Spinal cord (tissue), 10 donors: ENCODE measurements around the gene AOPEP. TPM values are rescaled to one million over a fixed set of nuclear protein-coding genes. Genes with fewer than 3 reads are reported as not detected.

ENCODE experiments used
- DNase-seq, 6 donors: peaks; one replicate each; pipeline versions ENCODE4 v3.0.0 to v3.0.0-alpha.2; 2013 to 2015; ENCODE audit warnings: low spot score in 6 of 6, low read depth in 4 of 6
- H3K27ac ChIP-seq: one replicate; pipeline ENCODE4 v1.5.1; 2013; ENCODE audit warnings: low read depth, low read length, control low read depth
- H3K27me3 ChIP-seq: one replicate; pipeline ENCODE4 v1.6.1; 2013; ENCODE audit warnings: low read length; ENCODE audit not compliant: control insufficient read depth, insufficient read depth
- H3K36me3 ChIP-seq: one replicate; pipeline ENCODE4 v1.6.1; 2013; ENCODE audit warnings: low read length; ENCODE audit not compliant: control insufficient read depth, insufficient read depth
- H3K4me1 ChIP-seq: one replicate; pipeline ENCODE4 v1.6.1; 2013; ENCODE audit warnings: low read length; ENCODE audit not compliant: control insufficient read depth, insufficient read depth
- H3K4me3 ChIP-seq: one replicate; pipeline ENCODE4 v1.5.1; 2013; ENCODE audit warnings: low read depth, low read length, control low read depth
- H3K9me3 ChIP-seq: one replicate; pipeline ENCODE4 v1.6.1; 2013; ENCODE audit warnings: low read length; ENCODE audit not compliant: control insufficient read depth, insufficient read depth
- WGBS: methylation state at CpG from one replicate; pipeline ENCODE4 v1.1.5; 2013; ENCODE audit warnings: missing lambda C conversion rate; ENCODE audit not compliant: insufficient coverage; 5-methylcytosine and 5-hydroxymethylcytosine counted together
- polyA plus RNA-seq, 2 donors: library from polyadenylated mRNA; unstranded; fragments of 120-200 nt; gene quantifications; one replicate each; pipeline ENCODE4 v1.2.1, GENCODE V29; 2013; ENCODE audit not compliant: insufficient read length in 2 of 2
- total RNA-seq, 2 donors: library from RNA; depleted of rRNA in 1 of 2; stranded (reverse); fragments of 120-200 nt in 1 of 2; fragments of >200 nt in 1 of 2; gene quantifications; one replicate each; pipeline versions ENCODE4 v1.2.3 to v1.2.4, GENCODE V29; 2013 to 2014
- donor health status: healthy.

Gene AOPEP
- total and polyA plus RNA-seq, 4 donors, result 42.8 to 77.4 (median 56.3) TPM

- no peak for DNase-seq
- Histone ChIP-seq H3K36me3 (peaks cover 5% of the 10 kb centered on the region), H3K4me1 (peaks cover 3% of the 10 kb centered on the region), H3K27ac (no peak overlapping the region), H3K4me3 (no peak overlapping the region), H3K27me3 (no peaks in the 10 kb centered on the region), H3K9me3 (no peaks in the 10 kb centered on the region)
- no CpG with 5 or more reads among the region's 2 CpGs for WGBS
Observed at GRCh38 chr9:94818178-94818541, 91.7 kb downstream of the AOPEP start.

- no peak for DNase-seq
- no peak overlapping the region for H3K4me3 ChIP-seq
- 68% methylated on average over 6 of the region's 8 CpGs for WGBS
- no peak overlapping the region for H3K27ac ChIP-seq
- H3K27me3 ChIP-seq, result no peaks in the 10 kb centered on the region
- no peaks in the 10 kb centered on the region for H3K9me3 ChIP-seq
- peaks cover 3% of the 10 kb centered on the region for H3K4me1 ChIP-seq
- H3K36me3 ChIP-seq, result peaks cover 5% of the 10 kb centered on the region
Observed at GRCh38 chr9:94819161-94819687, 92.7 kb downstream of the AOPEP start.

GRCh38 chr9:94821098-94821887 lies 94.8 kb downstream of the AOPEP start:
- peaks cover 5% of the 10 kb centered on the region for H3K36me3 ChIP-seq
- DNase-seq, result no peak
- no peaks in the 10 kb centered on the region for H3K9me3 ChIP-seq
- no peak overlapping the region for H3K4me3 ChIP-seq
- no peaks in the 10 kb centered on the region for H3K27me3 ChIP-seq
- H3K4me1 ChIP-seq, result peaks cover 13% of the 10 kb centered on the region
- WGBS, result no CpG with 5 or more reads among the region's 3 CpGs
- peak overlapping the region; percentile 64 for H3K27ac ChIP-seq

- peaks cover 13% of the 10 kb centered on the region for H3K4me1 ChIP-seq
- peak overlapping the region; percentile 64 for H3K27ac ChIP-seq
- WGBS, result 86% methylated on average over 2 of the region's 2 CpGs
Observed at GRCh38 chr9:94822273-94822672, 95.8 kb downstream of the AOPEP start.

GRCh38 chr9:94823710-94824109 lies 97.2 kb downstream of the AOPEP start:
- Histone ChIP-seq H3K27me3 (no peaks in the 10 kb centered on the region), H3K4me1 (peaks cover 13% of the 10 kb centered on the region), H3K36me3 (no peaks in the 10 kb centered on the region), H3K4me3 (no peak overlapping the region), H3K27ac (no peak overlapping the region), H3K9me3 (no peaks in the 10 kb centered on the region)
- 96% methylated on average over 2 of the region's 5 CpGs for WGBS
- DNase-seq, result no peak

More at GRCh38 chr9:94822273-94822672, 95.8 kb downstream of the AOPEP start:
- no peak for DNase-seq
- Histone ChIP-seq H3K27me3 (no peaks in the 10 kb centered on the region), H3K36me3 (peaks cover 1% of the 10 kb centered on the region), H3K4me3 (no peak overlapping the region), H3K9me3 (no peaks in the 10 kb centered on the region)

GRCh38 chr9:94824411-94824810 lies 97.9 kb downstream of the AOPEP start:
- H3K4me3 ChIP-seq, result no peak overlapping the region
- H3K9me3 ChIP-seq, result no peaks in the 10 kb centered on the region
- H3K36me3 ChIP-seq, result no peaks in the 10 kb centered on the region
- H3K4me1 ChIP-seq, result peaks cover 13% of the 10 kb centered on the region
- 80% methylated on average over 1 of the region's 2 CpGs for WGBS
- H3K27me3 ChIP-seq, result no peaks in the 10 kb centered on the region
- peak in 1 of 6 donors; percentile 26 for DNase-seq
- no peak overlapping the region for H3K27ac ChIP-seq

DNA sequence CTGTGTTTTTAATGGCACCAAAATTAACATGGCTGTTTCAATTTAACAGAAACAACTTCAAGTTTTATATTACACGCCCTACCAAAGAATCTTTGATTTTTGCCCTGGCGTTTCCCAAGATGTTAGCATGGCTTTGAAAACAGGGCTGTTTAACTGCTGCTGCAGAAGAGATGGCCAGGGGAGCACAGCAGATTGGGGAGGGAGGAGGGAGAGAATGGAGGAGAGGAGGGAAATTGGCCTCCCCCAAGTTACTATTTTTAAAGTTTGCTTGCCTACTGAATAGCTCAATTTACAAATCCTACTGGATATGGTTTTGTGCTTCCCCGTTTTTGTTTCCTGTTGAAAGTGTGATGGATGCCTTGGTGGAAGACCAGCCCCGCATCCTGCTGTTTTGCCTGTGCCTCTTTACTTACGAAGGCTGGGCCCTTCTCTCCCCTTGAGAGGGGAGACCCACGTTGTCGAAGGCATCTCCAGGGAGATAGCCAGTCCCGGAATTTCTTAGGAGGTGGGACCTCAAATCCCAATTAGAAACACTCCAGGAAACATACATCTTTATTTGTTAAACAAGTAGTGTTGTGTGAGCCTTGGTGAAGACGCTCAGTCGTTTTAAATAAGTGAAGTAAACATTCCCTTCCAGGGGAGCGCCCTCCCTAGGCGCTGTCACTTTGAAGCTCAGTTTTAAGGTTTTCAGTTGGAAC lies 98.6 kb downstream of the AOPEP start:
- WGBS, result 32% methylated on average over 3 of the region's 12 CpGs
- Histone ChIP-seq H3K9me3 (no peaks in the 10 kb centered on the region), H3K27me3 (no peaks in the 10 kb centered on the region), H3K4me3 (no peak overlapping the region), H3K27ac (peak overlapping the region; percentile 59), H3K4me1 (peaks cover 13% of the 10 kb centered on the region), H3K36me3 (no peaks in the 10 kb centered on the region)
- DNase-seq, result peak in 1 of 6 donors; percentile 63

DNA sequence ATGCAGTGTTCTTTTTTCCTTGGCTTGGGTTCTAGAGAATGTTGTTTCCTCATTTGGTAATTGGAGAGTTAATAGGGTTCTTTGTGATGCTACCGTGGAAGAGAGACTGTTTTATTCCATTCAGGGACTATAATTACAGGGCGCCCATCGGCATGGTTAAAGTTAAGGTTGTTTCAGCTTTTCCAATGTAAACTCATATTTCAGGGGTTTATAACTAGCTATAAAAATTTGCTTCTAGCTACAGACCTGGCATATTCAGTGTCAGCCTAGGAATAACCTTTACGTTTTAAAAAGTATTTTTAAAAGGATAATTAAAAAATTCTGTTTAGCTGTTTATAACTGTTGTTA lies 99.1 kb downstream of the AOPEP start:
- Histone ChIP-seq H3K27ac (peak overlapping the region; percentile 59), H3K27me3 (no peaks in the 10 kb centered on the region), H3K36me3 (no peaks in the 10 kb centered on the region), H3K4me3 (no peak overlapping the region), H3K4me1 (peaks cover 13% of the 10 kb centered on the region), H3K9me3 (no peaks in the 10 kb centered on the region)
- DNase-seq, result no peak
- no CpG with 5 or more reads among the region's 4 CpGs for WGBS

- peak in 1 of 6 donors; percentile 10 for DNase-seq
- Histone ChIP-seq H3K4me1 (peaks cover 13% of the 10 kb centered on the region), H3K4me3 (no peak overlapping the region), H3K27me3 (no peaks in the 10 kb centered on the region), H3K27ac (no peak overlapping the region), H3K36me3 (no peaks in the 10 kb centered on the region), H3K9me3 (no peaks in the 10 kb centered on the region)
- WGBS, result 32% methylated on average over 7 of the region's 9 CpGs
Observed at GRCh38 chr9:94826044-94826443, 99.5 kb downstream of the AOPEP start.
